K562 (cell line): ENCODE measurements around the gene SDR42E2. TPM values are rescaled to one million over a fixed set of nuclear protein-coding genes. Genes with fewer than 3 reads are reported as not detected.

ENCODE experiments used
- ATAC-seq: fragments of 200-7000 bp; cut with Tn5 transposase; 3 replicates; pipeline ENCODE4 v1.9.1; 2020; ENCODE audit warnings: moderate library complexity
- BruUV-seq: library from RNA; stranded (reverse); fragments of 400-500 nt; replicated peaks from 2 replicates; lab custom pipeline; 2021; lab: Mats Ljungman, UMichigan
- CTCF ChIA-PET: fragments of 300-600 bp; formaldehyde crosslinking; extraction: SDS; loops from one replicate; lab custom pipeline; 2021; ENCODE audit warnings: low intra/inter-chr PET ratio; lab: Yijun Ruan, JAX
- POLR2A ChIA-PET: fragments of 300-600, 350-650 bp; sonication (Branson Sonifier 250); formaldehyde crosslinking; extraction: SDS; loops from one replicate; lab custom pipeline; 2021; ENCODE audit warnings: antibody characterized with exemption, inconsistent platforms; lab: Yijun Ruan, JAX
- DNase-seq, 4 experiments: peaks; one replicate each; pipeline versions ENCODE4 v3.0.0 to v3.0.0-alpha.2; 2011 to 2018; ENCODE audit warnings: low spot score in 3 of 4, mixed read lengths in 3 of 4; ENCODE audit errors: extremely low read depth in 1 of 4
- FAIRE-seq: peaks from 2 replicates; lab custom pipeline; 2011; peaks lifted over from hg19 to GRCh38; lab: Jason Lieb, UNC
- H2AFZ ChIP-seq: 2 replicates; pipeline ENCODE4 v1.6.0; 2011; ENCODE audit warnings: low read depth, low read length, control low read depth, inconsistent platforms
- H3K27ac ChIP-seq: fragments of 200-600 bp; 3 replicates; pipeline ENCODE4 v1.8.0; 2011; ENCODE audit warnings: low read depth, mild to moderate bottlenecking, control low read depth, inconsistent platforms, low read length, moderate library complexity, mixed read lengths; ENCODE audit errors: extremely low read depth
- H3K27me3 ChIP-seq, 2 experiments: fragments of 300-600 bp in 1 of 2; 2 replicates in 1 of 2; 3 replicates in 1 of 2; pipeline versions ENCODE4 v1.6.0 to v1.8.0; 2011; ENCODE audit warnings: inconsistent platforms in 2 of 2, low read length in 2 of 2, mild to moderate bottlenecking in 1 of 2, mixed read lengths in 1 of 2, moderate library complexity in 1 of 2; ENCODE audit not compliant: control insufficient read depth in 2 of 2, insufficient read depth in 2 of 2
- H3K36me3 ChIP-seq: fragments of 300-600 bp; 3 replicates; pipeline ENCODE4 v1.8.0; 2011; ENCODE audit warnings: mild to moderate bottlenecking, low read length, inconsistent platforms; ENCODE audit not compliant: control insufficient read depth, insufficient read depth
- H3K4me1 ChIP-seq, 2 experiments: fragments of 200-600 bp in 1 of 2; replicated peaks in 1 of 2; 2 replicates in 1 of 2; 3 replicates in 1 of 2; pipeline versions ENCODE4 v1.5.1 to v1.8.0; 2011; ENCODE audit warnings: inconsistent platforms in 2 of 2, low read length in 2 of 2, mild to moderate bottlenecking in 1 of 2, mixed read lengths in 1 of 2, moderate library complexity in 1 of 2; ENCODE audit not compliant: control insufficient read depth in 2 of 2, insufficient read depth in 2 of 2
- H3K4me2 ChIP-seq: 2 replicates; pipeline ENCODE4 v1.6.1; 2011; ENCODE audit warnings: low read length, control low read depth, inconsistent platforms, mixed read lengths; ENCODE audit not compliant: insufficient read depth
- H3K4me3 ChIP-seq: fragments of 200-600 bp; sonication (generic), shearing (Covaris generic); 2 replicates; pipeline ENCODE4 v1.5.1; 2016; ENCODE audit warnings: control low read depth, inconsistent platforms
- H3K79me2 ChIP-seq: fragments of 200-600 bp; 3 replicates; pipeline ENCODE4 v1.8.0; 2011; ENCODE audit warnings: low read length, inconsistent platforms; ENCODE audit not compliant: control insufficient read depth, insufficient read depth
- H3K9ac ChIP-seq, 2 experiments: 2 replicates each; pipeline versions ENCODE4 v1.6.0 to v1.6.1; 2011; ENCODE audit warnings: low read depth in 2 of 2, low read length in 2 of 2, control low read depth in 1 of 2, inconsistent platforms in 1 of 2, mild to moderate bottlenecking in 1 of 2, mixed read lengths in 1 of 2; ENCODE audit not compliant: insufficient read depth in 1 of 2
- H3K9me1 ChIP-seq: one replicate; pipeline ENCODE4 v1.6.0; 2011; ENCODE audit warnings: inconsistent platforms, mild to moderate bottlenecking, low read length, moderate library complexity; ENCODE audit not compliant: control insufficient read depth, insufficient read depth
- H3K9me3 ChIP-seq: replicated peaks from 2 replicates; pipeline ENCODE4 v1.5.1; 2011; ENCODE audit warnings: low read depth, low read length, inconsistent platforms; ENCODE audit not compliant: control insufficient read depth, insufficient read depth
- H4K20me1 ChIP-seq: replicated peaks from 2 replicates; pipeline ENCODE4 v1.6.1; 2011; ENCODE audit warnings: low read length, inconsistent platforms, mixed read lengths; ENCODE audit not compliant: control insufficient read depth, insufficient read depth
- NFIC ChIP-seq: fragments of 450-650 bp; IDR thresholded peaks from 2 replicates; pipeline ENCODE4 v1.6.1; 2017; ENCODE audit warnings: mild to moderate bottlenecking, inconsistent platforms
- RAD51 ChIP-seq: fragments of 450-650 bp; IDR thresholded peaks from 2 replicates; pipeline ENCODE4 v1.7.1; 2016; ENCODE audit warnings: low read depth, mild to moderate bottlenecking, borderline replicate concordance
- WGBS: fragments of 100-300 bp; shearing (Covaris generic); methylation state at CpG from one replicate; pipeline ENCODE4 v1.1.6; 2016; ENCODE audit warnings: low coverage, mixed read lengths; ENCODE audit not compliant: insufficient coverage; ENCODE audit errors: missing lambda C conversion rate; 5-methylcytosine and 5-hydroxymethylcytosine counted together
- in situ Hi-C: fragments of 300-500 bp; cut with MboI; formaldehyde crosslinking; loops from 4 replicates; pipeline ENCODE4 v1.15.0; 2018; ENCODE audit warnings: inconsistent platforms, mixed read lengths
- intact Hi-C: fragments of 100-400 bp; cut with micrococcal nuclease; formaldehyde crosslinking; loops from 2 replicates; pipeline ENCODE4 v1.14.2; 2022
- polyA plus RNA-seq, 8 experiments: library from polyadenylated mRNA; depleted of rRNA in 4 of 8; stranded (reverse) in 5 of 8; unstranded in 3 of 8; fragments of >200 nt; fragmentation: Nextera tagmentation in 2 of 8; fragmentation: Illumina TruSeq in 1 of 8; extraction: Ambion mirVana in 2 of 8; extraction: Trizol in 1 of 8; gene quantifications; 2 replicates each; pipeline versions ENCODE4 v1.2.1 to v1.2.3, GENCODE V29; 2011 to 2014; ENCODE audit warnings: inconsistent platforms in 1 of 8, missing spikeins in 1 of 8
- total RNA-seq, 7 experiments: library from RNA; depleted of rRNA in 6 of 7; stranded (reverse); fragments of >200 nt in 6 of 7; fragmentation: Illumina TruSeq in 2 of 7; extraction: Trizol in 2 of 7; gene quantifications; 2 replicates each; pipeline versions ENCODE4 v1.2.1 to v1.2.3, GENCODE V29; 2011 to 2021; ENCODE audit warnings: low replicate concordance in 1 of 7
- TF ChIP-seq, protein P1 (sequence below): fragments of 450-650 bp; formaldehyde crosslinking; IDR thresholded peaks from 2 replicates; pipeline ENCODE4 v1.4.0; 2022; ENCODE audit warnings: missing genetic modification characterization
- TF ChIP-seq, protein P2 (sequence below): fragments of 200-600 bp; sonication (generic); IDR thresholded peaks from one replicate; pipeline ENCODE4 v1.6.1; 2012; ENCODE audit warnings: mild to moderate bottlenecking, low read depth, low read length, inconsistent platforms

The SDR42E2 gene
- total and polyA plus RNA-seq, 9 of the 15 experiments (the other 6 are each of a cell fraction or from before 2014, with no cell fraction given), result 0.03 to 0.07 (median 0.04) TPM; not detected in 4

DNA sequence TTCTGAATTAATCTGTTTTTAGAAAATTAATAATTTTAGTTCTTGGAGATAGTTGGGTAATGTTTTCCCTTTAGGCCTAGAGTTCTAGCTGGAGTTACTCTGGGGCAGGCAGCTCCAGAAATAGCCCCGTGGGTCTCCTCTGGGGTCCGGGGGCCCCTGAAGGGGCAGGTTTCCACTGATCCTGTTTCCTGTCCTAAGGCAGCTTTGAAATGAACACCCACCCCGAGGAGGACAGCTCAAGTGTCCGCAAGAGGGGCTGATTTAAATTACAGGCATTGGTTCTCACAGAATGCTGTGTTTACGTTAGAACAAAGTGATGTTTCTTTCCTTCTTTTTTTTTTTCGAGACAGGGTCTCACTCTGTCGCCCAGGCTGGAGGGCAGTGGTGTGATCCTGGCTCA lies 67.6 kb downstream of the SDR42E2 start:
- Histone ChIP-seq H3K4me2 (no peak overlapping the region), H3K9ac (no peak overlapping the region), H3K4me1 (peaks cover 4 to 6% of the 10 kb centered on the region in 2 experiments; a peak in 3 of 5 replicates), H3K4me3 (no peak overlapping the region), H3K27ac (no peak overlapping the region), H3K79me2 (peaks cover 4% of the 10 kb centered on the region; the same call in 1 of the 3 replicates), H4K20me1 (no peaks in the 10 kb centered on the region), H2AFZ (no peak overlapping the region), H3K9me1 (no peaks in the 10 kb centered on the region), H3K27me3 (no peaks in the 10 kb centered on the region), H3K9me3 (no peaks in the 10 kb centered on the region), H3K36me3 (peaks cover 59% of the 10 kb centered on the region; the same call in 2 of the 3 replicates)
- ChIA-PET POLR2A (interaction anchor here (1.3 to 2.0 kb wide), 3 partner anchors 10 to 45 kb away, joined by 3 to 6 read pairs (median 5); no protein-coding TSS in a partner anchor), CTCF (no interaction called here)
- 94% methylated on average over 7 of the region's 7 CpGs for WGBS
- ATAC-seq, result no peak
- FAIRE-seq, result no peak
- in situ Hi-C loops, result no loop called here
- intact Hi-C loops, result no loop called here
- no peak for DNase-seq
- BruUV-seq, result TSS peak; percentile 34
- TF ChIP-seq NFIC (no peak), RAD51 (no peak)
- TF ChIP-seq, protein P1, sequence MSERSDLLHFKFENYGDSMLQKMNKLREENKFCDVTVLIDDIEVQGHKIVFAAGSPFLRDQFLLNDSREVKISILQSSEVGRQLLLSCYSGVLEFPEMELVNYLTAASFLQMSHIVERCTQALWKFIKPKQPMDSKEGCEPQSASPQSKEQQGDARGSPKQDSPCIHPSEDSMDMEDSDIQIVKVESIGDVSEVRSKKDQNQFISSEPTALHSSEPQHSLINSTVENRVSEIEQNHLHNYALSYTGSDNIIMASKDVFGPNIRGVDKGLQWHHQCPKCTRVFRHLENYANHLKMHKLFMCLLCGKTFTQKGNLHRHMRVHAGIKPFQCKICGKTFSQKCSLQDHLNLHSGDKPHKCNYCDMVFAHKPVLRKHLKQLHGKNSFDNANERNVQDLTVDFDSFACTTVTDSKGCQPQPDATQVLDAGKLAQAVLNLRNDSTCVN (CRISPR knock-in tag), result no peak
- TF ChIP-seq, protein P2, sequence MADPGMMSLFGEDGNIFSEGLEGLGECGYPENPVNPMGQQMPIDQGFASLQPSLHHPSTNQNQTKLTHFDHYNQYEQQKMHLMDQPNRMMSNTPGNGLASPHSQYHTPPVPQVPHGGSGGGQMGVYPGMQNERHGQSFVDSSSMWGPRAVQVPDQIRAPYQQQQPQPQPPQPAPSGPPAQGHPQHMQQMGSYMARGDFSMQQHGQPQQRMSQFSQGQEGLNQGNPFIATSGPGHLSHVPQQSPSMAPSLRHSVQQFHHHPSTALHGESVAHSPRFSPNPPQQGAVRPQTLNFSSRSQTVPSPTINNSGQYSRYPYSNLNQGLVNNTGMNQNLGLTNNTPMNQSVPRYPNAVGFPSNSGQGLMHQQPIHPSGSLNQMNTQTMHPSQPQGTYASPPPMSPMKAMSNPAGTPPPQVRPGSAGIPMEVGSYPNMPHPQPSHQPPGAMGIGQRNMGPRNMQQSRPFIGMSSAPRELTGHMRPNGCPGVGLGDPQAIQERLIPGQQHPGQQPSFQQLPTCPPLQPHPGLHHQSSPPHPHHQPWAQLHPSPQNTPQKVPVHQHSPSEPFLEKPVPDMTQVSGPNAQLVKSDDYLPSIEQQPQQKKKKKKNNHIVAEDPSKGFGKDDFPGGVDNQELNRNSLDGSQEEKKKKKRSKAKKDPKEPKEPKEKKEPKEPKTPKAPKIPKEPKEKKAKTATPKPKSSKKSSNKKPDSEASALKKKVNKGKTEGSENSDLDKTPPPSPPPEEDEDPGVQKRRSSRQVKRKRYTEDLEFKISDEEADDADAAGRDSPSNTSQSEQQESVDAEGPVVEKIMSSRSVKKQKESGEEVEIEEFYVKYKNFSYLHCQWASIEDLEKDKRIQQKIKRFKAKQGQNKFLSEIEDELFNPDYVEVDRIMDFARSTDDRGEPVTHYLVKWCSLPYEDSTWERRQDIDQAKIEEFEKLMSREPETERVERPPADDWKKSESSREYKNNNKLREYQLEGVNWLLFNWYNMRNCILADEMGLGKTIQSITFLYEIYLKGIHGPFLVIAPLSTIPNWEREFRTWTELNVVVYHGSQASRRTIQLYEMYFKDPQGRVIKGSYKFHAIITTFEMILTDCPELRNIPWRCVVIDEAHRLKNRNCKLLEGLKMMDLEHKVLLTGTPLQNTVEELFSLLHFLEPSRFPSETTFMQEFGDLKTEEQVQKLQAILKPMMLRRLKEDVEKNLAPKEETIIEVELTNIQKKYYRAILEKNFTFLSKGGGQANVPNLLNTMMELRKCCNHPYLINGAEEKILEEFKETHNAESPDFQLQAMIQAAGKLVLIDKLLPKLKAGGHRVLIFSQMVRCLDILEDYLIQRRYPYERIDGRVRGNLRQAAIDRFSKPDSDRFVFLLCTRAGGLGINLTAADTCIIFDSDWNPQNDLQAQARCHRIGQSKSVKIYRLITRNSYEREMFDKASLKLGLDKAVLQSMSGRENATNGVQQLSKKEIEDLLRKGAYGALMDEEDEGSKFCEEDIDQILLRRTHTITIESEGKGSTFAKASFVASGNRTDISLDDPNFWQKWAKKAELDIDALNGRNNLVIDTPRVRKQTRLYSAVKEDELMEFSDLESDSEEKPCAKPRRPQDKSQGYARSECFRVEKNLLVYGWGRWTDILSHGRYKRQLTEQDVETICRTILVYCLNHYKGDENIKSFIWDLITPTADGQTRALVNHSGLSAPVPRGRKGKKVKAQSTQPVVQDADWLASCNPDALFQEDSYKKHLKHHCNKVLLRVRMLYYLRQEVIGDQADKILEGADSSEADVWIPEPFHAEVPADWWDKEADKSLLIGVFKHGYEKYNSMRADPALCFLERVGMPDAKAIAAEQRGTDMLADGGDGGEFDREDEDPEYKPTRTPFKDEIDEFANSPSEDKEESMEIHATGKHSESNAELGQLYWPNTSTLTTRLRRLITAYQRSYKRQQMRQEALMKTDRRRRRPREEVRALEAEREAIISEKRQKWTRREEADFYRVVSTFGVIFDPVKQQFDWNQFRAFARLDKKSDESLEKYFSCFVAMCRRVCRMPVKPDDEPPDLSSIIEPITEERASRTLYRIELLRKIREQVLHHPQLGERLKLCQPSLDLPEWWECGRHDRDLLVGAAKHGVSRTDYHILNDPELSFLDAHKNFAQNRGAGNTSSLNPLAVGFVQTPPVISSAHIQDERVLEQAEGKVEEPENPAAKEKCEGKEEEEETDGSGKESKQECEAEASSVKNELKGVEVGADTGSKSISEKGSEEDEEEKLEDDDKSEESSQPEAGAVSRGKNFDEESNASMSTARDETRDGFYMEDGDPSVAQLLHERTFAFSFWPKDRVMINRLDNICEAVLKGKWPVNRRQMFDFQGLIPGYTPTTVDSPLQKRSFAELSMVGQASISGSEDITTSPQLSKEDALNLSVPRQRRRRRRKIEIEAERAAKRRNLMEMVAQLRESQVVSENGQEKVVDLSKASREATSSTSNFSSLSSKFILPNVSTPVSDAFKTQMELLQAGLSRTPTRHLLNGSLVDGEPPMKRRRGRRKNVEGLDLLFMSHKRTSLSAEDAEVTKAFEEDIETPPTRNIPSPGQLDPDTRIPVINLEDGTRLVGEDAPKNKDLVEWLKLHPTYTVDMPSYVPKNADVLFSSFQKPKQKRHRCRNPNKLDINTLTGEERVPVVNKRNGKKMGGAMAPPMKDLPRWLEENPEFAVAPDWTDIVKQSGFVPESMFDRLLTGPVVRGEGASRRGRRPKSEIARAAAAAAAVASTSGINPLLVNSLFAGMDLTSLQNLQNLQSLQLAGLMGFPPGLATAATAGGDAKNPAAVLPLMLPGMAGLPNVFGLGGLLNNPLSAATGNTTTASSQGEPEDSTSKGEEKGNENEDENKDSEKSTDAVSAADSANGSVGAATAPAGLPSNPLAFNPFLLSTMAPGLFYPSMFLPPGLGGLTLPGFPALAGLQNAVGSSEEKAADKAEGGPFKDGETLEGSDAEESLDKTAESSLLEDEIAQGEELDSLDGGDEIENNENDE, result no peak
